HG02571 (cell line): ENCODE results near the gene LRRC8D.

ENCODE experiments used
- ATAC-seq: cut with Tn5 transposase; IDR thresholded peaks from one replicate; pipeline ENCODE4 v1.9.1; 2021; ENCODE audit warnings: mild to moderate bottlenecking, moderate library complexity; ENCODE audit not compliant: unreplicated experiment

The LRRC8D gene

DNA sequence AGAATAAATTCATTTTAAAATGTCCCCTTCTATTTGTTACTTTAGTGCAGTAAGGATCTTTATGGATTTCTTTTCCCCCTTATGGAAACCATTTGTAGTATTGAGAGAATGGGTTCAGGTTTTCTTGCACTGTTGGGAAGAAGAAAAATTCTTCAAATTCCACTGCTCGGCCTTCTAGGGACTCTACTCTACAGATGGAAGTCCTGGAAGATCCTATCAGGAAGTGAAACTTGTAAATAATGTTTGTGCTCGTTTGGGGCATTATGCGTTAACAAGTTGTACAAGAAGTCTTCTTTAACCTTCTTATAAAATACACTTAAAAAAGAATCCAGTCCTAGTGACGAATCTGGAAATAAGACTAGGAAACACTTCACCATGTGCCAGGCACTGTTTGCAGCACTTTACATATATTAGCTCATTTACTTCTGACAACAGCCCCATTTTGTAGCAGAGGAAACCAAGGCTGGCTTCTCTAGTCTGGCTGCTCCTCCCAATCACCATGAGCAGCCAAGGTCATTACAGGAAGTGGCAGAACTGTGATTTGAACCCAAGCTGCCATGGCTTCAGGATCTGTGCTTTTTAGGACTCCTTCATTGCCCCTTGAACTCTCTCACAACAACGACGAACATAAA is 11.8 kb downstream of the LRRC8D start:
- no peak for ATAC-seq

DNA sequence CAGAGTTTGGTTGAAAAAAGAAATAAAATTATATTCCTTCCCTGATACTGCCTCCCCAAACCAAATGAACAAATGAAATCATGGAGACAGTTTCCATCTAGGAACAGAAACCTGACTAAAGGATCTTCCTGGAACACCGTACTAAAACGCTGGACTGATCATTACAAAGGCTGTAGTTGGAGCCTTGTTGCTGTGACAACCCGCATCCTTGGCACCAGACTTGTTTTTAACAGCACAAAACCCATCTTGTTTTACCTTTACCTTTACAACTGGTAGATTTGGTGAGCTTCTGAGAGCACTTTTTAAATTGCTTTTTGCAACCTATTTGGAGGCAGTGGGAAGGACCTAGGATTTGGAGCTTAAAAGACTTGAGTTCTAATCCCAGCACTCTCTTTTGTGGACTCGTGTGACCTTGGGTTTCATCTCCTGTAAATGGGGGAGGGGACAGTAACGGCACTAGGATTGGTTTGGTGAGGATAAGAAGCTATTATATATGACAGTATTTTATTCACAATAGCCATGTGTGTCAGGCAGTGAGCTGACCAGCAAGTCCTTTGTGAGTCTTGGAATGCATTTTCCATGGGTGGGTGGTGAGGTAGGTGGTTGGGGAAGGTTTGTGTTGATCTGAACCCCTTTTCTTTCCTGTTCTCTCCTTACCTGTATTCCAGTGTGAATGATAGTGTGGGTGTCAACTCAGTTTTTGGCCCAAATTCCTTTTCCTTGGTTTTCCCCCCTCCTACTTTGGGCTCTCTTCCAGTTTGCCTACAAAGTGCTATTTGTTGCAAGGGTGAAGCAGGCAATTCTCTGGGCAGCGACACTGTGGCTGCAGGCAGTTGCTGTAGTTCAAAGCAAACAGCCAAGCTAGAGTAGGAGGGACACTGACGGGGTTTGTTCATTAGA is 12.6 kb downstream of the LRRC8D start:
- ATAC-seq: no peak

DNA sequence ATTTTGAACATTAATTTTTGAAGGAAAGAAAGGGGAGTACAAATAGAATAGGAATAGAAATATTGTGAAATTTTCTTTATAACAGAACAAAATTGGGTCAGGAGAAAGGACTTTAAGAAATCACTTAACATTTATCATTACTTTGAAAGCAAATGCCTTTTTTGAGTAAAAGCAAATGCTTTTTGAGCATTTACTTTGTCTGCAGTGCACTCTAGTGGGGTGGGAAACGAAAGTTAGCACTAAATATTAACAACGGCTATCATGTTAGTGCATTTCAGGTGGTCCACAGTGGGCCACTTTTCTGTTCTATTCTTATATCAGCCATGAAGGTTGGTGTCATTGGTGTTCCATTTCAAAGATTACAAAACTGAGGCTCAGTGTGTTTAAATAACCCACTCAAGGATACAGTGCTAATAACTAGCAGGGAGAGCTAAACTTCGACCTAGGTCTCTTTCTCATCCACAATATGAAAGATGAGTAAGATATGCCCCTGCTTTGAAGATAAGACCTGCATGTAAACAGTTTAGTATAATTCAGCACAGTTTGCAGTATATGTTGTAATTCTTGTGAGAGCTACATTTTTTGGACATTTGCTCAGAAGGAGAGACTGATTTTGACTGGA is 13.4 kb downstream of the LRRC8D start:
- no peak for ATAC-seq

DNA sequence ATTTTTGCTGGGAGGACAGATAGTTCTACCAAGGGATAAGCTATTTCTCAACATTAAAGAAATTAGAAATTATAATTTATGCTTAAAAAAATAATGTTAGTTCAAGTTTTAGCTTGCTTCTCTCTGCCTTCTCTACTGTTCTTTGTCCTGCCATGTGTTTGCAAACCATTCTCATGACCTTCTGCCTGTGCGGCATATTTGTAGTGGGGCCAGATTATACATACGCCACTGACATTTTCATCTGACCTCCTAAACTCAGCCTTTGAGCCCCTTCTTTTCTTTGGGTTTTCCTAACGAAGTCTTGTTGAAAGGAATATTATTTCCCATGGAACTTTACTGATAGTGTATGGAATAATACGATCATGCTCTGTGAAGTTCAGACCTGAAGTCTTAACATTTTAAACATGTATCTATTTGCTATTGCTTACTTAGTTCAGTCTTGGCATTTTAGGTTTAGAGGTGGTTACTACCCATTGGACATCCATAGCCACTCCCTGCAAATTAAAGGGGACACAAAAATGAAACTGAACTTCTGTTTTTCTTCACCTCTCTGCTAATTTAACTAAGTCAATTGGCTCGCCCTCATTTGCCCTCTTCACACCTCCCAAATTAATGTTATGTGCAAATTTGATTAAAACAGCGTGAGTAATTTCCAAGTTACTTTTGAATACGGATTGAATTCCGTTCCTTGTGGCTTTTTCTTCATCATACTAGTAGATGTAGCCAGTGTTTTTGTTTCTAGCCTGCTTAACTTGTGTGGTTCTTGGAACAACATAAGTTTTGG is 15.6 kb downstream of the LRRC8D start:
- no peak for ATAC-seq

DNA sequence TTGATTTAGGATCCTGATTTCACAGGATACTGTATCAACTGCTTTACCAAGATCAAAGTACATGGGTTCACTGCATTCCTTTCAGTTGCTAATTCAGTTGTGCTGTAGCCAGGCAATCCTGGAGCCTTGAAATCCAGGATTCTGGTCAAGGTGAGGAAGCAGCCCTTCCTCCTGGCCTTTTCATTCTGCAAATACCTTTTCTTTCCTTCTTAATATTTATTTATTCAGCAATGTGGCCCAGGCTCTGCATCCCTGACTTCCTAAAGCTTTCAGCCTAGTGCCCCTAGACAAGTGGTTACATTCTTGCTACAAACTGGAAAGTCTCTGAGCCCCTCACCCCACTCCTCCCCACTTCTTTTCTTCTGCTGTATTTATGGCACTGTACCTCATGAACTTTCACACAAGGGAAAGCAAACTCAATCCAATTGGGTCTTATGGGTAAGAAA is 16.2 kb downstream of the LRRC8D start:
- ATAC-seq: no peak

DNA sequence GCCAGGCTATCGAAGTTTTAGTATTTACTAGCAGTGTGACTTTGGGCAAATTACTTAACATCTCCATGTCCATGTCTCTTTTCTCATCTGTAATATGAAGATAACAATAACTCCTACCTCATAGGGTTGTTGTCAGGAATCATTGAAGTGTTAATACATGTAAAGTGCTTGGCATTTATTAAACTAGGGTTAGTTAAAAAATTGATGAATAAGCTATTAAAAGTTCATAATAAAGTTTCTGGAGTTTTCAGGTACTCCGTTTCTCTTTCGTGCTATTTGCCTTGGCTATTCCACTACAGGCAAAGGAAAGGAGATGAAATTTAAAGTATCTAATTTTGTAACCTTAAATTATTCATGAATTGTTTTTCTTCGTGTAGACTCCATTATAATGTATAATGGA is 16.7 kb downstream of the LRRC8D start:
- ATAC-seq: no peak

DNA sequence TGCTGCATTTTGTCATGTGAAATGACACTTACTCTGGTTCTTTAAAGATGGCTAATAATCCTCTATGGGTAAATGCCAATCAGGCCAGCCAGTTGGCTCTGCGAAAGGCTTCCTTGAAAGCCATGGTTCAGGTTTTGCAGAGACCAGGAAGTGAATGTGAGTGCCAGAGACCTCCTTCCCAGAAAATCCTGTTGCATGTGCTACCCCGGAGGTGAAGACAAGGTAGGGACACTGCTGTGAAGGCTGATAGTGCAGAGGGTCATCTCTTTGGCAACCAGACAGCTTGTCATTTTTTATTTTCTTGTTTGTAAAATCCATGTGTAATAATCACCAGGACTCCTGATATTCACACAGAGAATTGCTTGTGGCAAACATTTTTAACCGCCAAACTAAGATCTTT is 18.7 kb downstream of the LRRC8D start:
- ATAC-seq: no peak

DNA sequence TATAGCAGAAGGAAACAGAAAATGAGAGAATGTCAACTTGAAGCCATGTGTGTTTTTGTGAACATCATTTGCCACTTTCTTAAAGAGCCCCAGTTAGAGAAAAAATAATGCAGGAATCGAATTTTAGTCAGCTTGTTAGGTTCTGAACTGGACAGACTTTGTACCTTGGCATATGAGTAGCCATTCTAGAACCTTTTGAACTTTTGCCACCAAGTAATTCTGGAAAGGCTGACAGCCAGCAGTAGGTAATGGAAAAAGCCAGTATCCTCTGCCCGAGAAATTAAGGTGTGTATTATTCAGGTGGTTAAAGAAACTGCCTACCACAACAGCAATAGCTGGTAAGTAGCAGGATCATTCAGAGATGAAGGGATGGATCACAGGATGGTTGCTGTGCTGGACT is 20.7 kb downstream of the LRRC8D start:
- no peak for ATAC-seq

DNA sequence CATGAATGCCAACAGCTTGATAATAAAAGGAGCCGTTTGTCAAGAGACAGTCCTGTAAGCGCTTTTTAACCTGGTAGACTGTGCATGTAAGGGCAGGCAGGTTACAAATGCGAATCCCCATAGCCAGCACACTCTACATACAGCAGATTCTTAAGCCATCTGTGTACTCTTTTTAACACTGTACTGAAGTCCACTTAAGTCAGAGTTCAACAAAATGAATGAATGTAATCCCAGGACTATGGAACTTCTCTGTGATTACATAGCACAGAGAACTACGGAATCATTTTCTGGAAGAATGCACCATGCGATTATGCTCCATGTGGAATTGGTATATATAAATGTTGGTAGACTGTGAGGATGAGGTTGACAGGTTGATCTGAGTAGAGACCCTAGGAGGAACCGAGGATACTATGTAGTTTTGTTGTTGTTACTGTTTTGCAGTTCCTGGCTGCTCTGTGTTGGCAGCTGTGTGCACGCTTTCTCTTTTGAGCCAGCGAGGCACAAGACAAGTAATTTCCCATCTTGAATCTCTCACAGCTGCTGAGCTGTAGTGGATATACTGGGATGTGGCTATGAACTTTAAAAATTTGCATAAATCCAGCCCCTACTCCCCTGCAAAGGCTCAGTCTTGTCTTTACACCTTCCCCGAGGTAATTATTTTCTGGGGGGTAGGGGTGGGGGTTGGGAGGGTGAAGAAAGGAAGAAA is 21.9 kb downstream of the LRRC8D start:
- ATAC-seq: peak; percentile 41

DNA sequence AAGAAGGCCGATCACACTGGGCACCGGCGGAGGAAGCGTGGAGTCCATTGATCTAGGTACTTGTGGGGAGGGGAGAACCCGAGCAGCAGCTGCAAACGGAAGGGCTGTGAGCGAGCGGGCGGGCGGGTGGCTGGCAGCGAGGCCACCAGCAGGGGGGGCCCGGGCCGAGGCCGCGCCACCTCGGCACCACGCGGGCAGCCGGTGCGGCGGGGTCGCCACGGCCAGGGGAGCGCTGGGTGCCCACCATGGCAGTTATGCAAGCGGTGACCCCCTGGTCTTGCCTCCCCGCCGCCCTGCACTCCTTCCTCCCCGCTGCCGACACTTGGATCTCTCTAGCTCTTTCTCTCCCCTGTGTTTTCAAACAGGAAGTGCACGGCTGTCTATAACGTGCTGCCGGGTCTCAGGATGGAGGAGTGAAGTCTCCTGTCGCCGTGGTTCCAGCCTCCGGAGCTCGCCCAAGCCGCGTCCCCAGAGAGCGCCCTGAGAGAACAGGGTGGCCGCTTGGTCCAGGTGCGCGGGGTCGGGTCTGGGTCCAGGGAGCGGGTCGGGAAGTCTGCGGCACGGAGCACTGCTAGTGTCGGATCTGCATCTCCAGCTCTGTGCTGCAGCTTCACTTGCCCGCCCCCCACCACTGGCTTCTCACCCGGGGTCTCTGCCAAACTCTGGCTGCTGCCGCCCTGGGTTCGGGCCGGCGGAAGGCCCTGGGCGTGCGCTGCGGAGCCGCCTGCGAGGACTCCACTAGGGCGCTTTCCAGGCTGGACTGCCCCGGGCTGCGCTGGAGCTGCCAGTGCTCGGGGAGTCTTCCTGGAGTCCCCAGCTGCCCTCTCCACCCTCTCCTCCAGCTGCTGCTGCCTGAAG is 22.7 kb downstream of the LRRC8D start:
- peak; percentile 90 for ATAC-seq

DNA sequence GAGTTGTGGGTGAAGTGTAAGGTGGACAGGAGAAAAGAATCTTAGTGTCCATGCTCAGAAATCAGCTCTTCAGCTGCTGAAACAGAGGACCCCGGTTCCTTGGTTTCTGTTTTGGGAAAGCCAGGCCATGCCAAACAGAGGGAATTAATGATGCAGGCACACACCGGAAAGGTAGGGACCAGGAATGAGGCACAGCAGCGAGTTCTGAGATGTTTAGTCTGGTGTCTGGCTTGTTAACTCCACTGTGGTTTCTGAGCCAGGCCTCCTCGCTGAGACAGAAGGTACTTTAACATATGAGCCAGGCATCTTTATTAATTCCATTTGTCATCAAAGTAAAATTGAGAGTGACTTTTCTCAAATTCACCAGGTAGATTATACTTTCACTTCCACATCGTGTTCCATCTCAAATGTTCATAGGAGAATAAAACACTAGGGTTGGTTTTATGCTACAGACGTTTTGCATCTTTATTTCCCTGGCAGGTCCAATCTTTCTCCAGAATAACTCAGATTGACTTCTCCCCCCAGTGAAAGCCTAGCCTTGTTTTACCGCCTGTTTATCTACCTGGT is 23.5 kb downstream of the LRRC8D start:
- ATAC-seq: no peak

DNA sequence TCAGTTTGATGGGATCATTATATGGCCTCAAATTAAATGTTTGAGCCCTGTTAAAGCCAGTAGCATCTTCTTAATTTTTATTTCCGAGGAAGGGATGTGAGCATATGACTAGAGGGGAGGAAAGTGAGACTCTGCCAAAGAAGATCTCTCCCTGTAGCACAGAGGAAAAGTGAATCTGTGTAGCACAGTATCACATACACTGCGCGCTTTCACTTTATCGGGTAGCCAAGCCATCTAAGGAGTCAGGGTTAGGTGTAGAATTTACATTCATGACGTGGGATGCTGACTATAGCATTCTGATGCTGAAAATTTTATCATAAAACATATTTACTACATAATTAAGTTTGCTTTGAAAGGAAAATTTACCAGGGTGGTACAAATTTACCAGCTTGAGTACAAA is 24.0 kb downstream of the LRRC8D start:
- ATAC-seq: no peak

DNA sequence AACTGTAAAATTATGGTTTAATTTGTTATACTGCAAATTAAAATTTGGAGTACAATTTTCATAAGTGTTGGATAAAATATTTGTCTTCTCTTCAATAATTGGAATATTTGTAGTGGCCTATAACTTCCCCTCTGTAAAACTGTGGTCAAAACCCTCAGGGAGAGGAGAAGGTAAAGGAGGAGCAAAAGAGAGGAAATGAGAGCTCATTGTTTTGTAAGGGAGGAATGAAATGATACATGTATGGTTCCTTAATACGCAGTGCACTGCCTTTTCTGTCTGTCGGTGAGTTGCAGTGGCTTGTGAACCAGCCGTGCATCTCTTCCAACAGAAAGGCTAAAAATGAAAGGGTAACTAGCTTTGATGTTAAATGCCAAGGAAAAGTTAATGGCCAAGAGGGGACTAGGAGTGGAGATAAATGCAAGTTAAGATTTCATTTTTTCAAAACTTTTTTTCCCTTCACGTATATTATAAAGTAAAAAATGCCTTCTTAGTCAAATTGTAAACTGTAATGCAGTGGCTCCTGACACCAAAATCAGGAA is 26.4 kb downstream of the LRRC8D start:
- ATAC-seq: no peak

DNA sequence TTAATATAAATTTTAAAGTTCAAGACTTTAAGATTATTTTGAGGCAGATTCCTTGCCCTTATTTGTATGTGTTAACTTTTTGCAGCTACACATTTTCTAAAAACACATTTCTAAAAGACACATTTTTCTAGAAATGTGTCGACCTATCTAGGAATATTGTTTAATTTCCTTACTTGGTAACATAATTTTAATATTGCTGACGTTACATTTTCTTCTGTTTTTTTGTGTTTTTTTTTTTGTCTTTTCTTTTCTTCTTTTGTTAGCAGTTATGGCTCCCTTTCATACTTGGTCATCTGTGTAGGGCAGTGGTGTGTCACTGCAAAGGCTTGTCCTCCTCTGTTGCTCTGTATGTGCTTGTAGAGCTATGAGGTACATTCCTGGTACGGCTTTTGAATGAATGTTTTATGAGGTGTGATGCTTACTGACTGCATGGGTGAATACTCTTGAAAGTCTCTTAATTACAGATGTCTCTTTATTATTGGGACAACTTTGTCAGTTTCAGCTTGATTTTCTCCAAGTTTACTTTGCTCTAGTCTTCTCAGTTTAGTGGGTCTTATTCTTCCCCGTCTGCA is 30.1 kb downstream of the LRRC8D start:
- no peak for ATAC-seq

DNA sequence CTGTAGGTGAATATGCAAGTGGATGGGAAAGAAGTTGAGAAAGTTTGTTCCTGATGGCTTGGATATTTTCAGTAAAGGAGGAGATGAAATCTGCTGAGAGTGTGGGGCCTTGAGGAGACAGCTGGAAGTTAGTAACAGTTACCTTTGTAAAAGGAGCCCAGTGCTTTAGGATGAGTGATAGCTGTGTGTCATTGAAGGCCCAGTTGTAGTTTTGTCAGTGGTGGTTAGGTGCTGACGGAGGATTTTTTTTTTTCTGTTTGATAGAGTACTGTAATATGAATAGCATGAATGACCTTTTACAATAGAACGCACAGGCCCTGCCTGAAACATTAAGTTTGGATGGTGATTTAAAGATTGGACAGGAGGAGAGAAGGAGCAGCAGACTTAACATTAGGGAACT is 33.3 kb downstream of the LRRC8D start:
- no peak for ATAC-seq

DNA sequence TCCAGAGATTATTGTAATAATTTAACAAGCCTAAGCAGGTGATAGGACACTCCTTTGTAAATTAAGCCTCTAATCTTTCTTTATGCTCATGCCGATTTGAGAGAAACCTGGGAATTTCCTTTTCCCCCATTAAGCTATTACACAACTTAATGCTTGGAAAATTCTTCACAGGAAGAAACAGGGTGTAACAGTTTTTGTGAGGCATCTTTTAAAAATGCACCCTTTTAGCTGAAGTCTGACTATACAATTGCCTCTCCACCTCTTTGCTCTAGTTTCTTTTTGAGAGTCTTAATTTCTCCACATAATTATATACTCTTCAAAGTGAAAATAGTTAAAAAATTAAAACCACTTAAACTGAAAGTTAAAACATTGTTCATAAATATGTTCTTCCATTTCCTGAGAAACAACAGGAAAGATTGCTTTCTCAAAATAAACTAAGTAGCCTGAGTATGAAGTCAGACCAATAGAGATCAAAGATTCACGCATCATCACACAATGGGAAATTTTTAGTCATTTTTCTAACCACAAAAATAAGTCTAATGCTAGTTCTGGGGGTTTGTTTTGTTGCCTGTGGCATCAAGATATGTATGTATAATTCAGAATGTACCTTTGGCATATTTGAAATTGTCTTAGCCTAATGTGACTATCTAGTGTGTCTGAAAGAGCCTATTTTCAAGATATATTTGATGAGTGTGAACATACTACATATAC is 34.7 kb downstream of the LRRC8D start:
- no peak for ATAC-seq

DNA sequence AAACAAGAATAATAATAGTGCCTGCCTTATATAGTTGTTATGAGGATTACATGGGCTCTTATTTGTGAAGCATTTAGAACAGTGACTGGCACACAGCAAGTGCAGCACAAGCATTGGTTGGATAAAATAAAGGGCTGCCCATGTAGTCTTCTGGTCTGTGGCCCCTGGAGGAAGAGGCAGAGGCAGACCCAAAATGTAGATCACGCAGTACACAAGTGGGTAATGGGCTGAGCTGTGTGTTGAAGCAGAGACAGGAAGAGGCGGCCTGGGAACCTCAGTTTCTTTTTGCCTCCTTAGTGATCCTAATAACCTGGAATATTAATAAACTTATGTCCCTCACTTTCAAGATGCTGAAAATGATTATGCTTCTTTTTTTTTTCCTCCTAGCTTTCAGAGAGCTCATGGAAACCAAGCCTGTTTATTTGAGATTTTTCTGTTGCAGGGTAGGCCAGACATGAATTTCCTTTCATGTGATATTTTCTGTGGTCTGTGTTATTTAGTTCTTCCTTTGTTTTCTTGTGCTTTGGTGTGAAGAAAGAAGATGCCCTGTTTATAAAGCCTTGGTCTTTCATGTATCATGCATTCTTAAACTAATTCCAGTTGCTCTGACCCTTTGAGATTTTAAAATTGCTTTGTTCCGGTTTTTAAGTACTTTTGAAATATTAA is 42.5 kb downstream of the LRRC8D start:
- no peak for ATAC-seq
